Raji (cell line): ENCODE measurements around the gene CCDC28A.

Source experiments
- POLR2A ChIP-seq: IDR thresholded peaks from 2 replicates; pipeline ENCODE4 v1.6.1; 2011; ENCODE audit warnings: low read depth, low read length, control low read depth; ENCODE audit not compliant: insufficient read depth

CCDC28A gene

DNA sequence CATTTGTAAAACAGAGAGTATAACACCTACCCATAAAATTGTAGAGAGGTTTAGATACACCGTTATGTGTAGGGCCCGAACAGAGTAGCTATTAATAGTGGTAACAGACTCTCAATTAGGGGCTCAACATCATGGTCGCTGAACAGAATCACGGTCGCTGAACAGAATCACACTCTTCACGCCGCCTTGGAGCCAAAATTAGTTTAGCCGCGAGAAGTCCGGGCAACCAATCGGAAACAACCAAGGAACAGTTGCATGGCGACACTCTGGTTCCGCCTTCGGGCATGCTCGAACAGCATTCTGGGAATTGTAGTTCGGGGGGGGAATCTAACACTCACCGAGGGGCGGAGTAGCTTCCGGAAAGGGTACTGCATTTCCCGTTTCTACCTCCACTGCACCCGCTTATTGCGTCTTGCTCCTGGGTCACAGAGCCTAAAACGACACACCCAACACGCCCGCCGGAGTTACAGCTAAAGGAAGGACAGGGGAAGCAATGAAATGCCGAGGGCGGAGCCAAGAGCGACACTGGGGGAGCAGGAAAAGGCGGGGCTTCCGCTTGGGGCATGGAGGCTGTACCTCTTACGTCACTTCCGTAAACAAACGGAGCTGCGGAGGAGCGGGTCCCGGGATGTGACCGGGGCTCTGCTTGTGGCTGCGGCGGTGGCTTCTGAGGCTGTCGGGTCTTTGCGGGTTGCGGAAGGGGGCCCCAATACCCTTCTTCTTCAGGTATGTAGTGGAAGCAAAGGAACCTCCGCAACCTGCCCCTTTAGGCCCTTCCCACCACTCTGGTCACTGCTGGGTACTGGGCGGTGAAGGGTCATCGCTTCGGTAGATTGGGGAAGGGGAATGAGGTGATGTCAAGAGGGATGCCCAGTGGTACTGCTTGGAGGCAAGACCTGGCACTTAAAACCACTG is at the start of gene CCDC28A:
CCDC28A (plus strand) TSS at position 593 of the 915 bp plus-strand sequence. CDS start 2,352 bp downstream, outside the sequence.
- peak; percentile 72; the same call in 1 of the 2 replicates for TF ChIP-seq POLR2A

DNA sequence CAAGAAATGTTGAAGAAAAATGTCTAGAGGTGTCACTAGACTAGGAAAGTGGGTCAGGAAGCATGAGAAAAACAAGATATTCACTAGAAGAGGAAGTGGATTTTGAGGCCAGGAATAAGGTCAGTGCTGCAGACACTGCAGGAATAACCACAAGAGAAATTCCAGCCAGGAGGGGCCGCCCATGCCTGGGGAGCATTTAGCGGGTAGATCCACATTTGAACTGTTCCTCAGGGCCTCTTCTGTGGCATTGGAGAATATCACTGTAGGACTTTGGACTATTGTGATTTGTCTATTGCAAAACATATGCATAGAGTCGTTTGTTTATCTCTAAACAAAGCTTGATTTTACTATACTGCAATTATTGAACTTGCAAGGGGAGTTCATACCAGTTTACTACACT is 49.6 kb upstream of the CCDC28A start:
- TF ChIP-seq POLR2A, result no peak

DNA sequence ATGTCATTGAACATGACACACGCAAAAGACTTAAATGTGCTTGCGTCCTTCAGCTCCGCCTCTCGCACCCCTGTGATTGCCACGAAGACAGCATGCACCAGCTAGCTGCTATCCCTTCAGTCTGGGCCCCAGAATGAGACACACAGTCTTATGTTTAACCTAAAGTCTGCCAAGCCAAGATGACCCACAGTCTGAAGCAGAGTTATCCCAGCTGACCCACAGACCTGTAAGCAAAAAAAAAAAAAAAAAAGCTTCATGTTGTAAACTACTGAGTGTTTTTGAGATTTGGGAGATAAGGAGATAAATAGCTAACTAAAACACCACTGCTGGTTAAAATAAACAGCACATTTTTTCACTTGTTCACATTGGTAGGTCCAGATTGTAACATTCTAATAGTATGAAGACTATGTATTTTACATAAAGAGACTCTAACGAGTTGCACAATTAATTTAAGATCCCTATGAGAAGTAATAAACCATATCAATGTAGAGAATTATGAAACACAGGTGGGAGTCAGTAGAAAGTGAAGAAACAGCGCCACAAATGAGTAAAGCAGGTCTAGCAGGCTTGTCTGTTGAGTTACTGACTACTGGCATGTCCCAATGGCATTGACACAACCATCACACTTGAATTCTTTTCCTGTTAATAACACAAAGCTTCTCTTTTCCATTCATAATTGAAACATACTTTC is 47.4 kb upstream of the CCDC28A start:
- no peak for TF ChIP-seq POLR2A

DNA sequence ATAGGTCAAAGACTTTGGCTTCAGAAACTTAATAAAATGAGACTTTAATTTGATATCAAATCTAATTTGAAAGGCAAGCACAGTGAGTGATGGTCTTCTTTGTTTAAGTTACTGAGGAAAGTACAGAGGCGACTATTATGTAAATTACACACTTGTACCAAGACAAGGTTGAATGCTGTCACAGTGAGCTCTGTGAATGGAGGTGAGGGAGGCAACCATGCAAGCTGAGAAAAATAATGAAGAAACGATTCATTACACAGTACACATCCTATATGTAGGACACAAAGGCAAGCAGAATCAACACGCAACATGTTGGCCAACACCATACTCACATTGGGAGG is 46.8 kb upstream of the CCDC28A start:
- TF ChIP-seq POLR2A, result no peak

DNA sequence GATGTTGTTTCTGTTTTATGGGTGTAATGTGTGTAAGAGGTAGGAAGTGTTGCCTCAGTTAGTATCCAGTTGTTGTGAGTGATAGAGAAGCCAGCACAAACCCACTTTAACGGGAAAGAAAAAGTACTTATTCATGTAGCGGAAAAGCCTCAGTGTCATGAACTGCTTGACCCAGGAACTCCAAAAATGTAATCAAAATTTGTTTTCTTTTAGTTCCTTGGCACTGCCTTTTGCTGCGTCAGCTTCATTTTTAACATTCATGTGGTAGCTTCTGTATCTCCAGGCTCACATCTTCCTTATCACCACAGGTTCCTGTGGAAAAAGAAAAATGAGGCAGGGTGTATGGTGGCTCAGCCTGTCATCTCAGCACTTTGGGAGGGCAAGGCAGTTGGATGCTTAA is 46.4 kb upstream of the CCDC28A start:
- TF ChIP-seq POLR2A, result no peak

DNA sequence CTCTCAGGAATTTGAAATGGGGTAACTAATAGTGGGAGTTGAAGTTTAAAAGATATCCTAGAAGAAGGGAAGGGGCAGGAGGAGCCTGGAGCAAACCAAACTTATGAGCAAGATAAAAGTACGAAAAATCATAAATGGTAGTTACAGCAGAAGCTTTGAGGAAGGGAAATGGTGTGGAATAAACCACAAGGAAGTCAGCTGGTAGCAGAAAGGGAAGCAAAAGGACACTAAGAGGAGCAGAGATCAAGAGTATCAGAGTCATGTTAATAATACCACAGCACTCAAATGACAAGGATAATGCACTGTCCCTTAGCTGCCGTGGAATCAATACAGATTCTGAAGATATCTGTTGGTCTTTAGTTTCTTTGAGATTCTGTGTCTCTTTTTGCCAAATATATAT is 44.9 kb upstream of the CCDC28A start:
- no peak for TF ChIP-seq POLR2A

DNA sequence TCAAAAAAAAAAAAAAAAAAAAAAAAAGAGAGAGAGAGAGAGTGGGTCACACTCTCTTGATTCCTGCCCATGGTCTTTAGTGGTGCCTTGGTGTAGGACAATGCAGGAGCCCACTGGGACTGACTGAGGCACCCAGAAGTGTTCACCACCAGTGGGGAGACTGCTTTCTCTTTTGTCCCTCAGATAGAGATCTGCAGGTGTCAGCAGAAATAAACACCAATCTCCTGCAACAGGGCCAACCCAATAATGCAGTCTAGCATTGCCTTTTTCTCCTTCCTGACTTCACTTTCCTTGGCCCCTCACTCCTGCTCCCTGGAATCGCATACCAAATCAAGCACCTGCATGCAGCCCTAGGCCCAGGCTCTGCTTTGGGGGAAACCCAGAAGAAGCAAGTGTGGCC is 39.0 kb upstream of the CCDC28A start:
- no peak for TF ChIP-seq POLR2A

DNA sequence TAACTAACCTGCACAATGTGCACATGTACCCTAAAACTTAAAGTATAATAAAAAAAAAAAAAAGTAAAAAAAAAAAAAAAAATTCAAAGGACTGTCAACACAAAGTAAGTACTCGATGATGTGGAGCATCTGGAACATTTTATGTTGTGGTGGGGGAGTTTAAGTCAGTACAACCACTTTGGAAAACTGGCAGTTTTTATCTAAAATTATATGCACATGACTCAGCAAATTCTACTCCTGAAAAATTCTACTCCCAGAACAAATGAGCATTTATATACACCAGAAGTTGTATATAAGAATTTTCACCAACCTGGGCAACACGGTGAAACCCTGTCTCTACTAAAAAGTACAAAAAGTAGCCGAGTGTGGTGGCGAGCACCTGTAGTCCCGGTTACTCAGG is 36.9 kb upstream of the CCDC28A start:
- no peak for TF ChIP-seq POLR2A

DNA sequence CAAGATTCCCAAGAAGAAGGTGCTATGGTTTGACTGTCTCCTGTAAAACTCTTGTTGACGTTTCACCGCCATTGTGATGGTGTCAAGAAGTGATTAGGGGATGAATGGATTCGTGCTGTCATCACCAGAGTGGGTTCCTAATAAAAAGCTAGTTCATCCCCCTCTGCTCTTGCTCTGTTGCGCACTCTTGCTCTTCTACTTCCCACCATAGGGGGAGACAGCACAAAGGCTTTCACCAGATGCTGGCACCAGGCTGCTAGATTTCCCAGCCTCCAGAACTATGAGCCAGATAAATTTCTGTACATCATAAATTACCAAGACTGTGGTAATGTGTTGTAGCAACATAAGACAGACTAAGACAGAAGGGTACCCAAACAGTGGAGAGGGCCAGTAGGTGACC is 21.6 kb upstream of the CCDC28A start:
- TF ChIP-seq POLR2A, result no peak

DNA sequence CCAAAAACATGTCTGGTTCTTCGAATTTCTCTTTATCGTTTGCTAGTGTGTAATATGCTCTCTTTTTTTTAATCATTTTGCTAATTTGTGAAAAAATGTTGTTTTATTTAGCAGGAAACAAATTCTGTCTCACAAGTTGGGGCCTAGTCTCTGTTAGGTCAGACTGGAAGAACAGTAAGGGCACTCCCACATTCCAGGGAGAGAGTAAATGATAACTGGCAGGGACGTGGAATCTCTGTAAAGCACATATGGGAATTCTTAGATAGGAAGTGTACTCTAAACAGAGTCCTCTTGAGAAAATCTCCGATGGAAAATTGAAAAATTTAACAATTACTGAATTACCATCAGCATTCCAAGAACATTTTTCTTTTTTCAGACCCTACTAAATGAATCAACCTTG is 16.4 kb upstream of the CCDC28A start:
- TF ChIP-seq POLR2A, result no peak

DNA sequence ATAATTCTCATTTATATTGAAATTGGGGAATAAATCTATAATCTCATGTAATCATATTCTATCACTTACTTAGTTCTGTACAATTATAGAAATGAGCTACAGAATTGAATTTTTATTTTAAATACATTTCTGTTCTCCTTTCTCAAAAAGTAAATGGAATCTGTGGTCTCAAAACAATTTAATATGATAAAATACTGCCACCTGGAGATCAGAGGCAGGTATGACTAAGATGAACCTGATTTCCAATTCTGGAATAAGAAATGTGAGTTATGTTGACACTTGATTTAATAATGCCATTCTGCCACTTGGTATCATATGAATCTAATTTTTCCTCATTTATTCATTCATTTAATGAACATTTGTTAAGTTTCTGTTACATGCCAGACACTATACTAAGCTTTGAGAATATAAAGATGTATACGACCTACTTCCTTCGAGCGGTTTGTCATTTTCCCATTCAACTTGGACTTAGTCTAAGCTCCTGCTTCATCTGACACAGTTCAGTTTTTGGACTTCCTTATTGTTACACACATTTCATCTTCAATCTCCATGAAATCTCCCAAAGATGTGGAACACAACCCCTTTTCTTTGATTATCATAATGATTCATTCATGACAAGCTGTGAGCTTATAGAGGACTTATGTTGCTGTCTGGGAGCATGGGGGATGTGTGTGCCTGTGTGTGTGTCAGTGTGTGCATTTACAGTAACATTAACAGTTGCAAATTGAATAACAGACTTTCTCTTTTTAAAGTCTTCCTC is 7.5 kb upstream of the CCDC28A start:
- no peak for TF ChIP-seq POLR2A

DNA sequence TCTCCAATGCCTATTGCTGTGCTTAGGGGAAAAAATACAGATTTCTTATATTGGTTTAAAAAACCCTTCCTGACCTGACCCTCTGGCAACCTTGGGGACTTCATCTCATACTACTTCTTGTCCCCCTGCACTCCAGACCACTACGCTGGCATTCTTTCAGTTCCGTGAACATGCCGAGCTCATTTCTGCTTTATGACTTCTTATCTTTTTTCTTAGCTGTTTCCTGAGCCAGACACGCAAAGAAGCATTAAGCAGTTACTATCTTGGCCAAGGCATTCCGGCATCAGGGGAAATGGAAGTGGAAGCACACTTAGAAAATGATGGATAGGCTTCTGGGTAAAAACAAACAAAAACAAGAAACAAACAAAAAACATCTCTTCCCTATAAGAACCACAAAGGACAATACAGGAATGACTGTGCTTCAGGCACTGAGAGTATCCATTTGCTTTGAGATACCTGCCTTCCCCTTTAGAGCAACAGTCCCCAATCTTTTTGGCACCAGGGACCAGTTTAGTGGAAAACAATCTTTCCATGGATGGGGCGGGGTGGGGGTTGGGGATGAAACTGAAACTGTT is 4.4 kb upstream of the CCDC28A start:
- TF ChIP-seq POLR2A, result no peak

DNA sequence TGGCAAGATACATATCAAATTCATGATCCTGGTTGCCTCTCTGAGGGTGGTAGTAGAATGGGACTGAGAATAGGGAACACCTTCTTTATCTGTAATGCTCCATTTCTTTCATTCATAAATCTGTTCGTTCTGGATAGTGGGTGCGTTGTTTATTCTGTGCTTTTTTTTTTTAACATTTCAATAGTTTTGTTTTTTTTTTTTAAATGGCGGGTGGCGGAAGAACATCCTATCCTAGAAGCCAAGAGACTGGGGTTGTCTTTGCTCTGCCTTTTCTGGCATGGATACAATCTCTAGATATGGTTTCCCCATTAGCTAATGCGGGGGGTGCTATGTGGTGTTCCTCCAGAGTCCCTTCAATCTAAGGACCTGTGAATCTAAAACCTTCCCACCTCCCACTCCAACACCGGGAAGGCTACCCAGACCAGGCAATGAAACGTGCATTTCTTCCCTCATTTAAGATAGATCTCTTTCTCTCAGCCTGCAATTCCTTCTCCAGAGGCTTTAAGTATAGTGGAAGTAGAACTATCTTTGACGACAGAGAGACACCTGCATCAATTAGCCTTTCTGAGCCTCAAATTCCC is 883 bp upstream of the CCDC28A start:
- no peak for TF ChIP-seq POLR2A

DNA sequence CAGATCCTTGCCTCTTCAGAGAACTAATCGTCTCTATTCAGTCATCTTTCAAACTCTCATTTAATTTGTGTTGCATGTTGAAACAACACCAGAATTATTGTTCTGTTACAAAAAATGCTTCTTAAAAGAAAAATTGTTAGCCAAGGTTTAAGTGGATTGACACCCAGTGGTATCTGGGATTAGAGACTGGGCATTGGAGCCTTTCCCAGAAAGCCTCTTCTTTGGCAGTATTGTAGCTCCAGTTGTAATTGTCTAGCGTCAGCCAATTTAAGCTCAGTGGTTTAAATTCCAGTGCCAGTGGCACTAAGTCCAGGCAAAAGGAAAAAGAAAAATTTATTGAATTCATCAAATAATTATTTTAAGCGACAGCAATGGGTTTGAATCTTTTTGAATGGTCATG is 801 bp downstream of the CCDC28A start:
- no peak for TF ChIP-seq POLR2A

DNA sequence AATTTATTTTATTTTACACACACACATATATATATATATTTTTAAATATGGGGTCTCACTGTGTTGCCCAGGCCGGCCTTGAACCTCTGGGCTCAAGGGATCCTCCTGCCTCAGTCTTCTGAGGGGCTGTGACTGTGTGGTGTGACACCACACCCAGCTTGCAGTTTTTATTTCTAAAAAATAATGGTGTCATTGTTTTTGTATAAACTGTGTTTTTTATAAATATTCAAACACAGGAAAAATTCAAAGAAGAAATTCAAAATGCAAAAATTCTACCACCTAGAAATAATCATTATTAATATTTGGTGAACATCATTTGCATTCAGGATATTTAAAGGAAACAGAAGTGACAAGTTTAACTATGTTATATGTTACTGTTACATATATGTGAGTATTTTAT is 3.1 kb downstream of the CCDC28A start:
- no peak for TF ChIP-seq POLR2A
